NCI-H2029 treated with DMSO at 0.1 percent for 48 hours (cell line): Measurements from ENCODE around the gene GRIP2.

Source experiments
- DNase-seq: peaks from one replicate; lab custom pipeline; 2025; lab: John Stamatoyannopoulos, UW

The GRIP2 gene

GRCh38 chr3:14505803-14506500, 34.2 kb downstream of the GRIP2 start:
- no peak for DNase-seq

GRCh38 chr3:14505001-14505802, 34.9 kb downstream of the GRIP2 start:
- no peak for DNase-seq

GRCh38 chr3:14503706-14504065, 36.5 kb downstream of the GRIP2 start:
- DNase-seq: no peak

- DNase-seq: no peak
Observed at GRCh38 chr3:14503033-14503705, 37.0 kb downstream of the GRIP2 start.

- DNase-seq: no peak
Observed at GRCh38 chr3:14502472-14502871, 37.7 kb downstream of the GRIP2 start.

- no peak for DNase-seq
Observed at GRCh38 chr3:14497321-14497720, 42.8 kb downstream of the GRIP2 start.

- no peak for DNase-seq
Observed at GRCh38 chr3:14496351-14496750, 43.8 kb downstream of the GRIP2 start.

GRCh38 chr3:14494973-14495300, 45.2 kb downstream of the GRIP2 start:
- no peak for DNase-seq

- DNase-seq: no peak
Observed at GRCh38 chr3:14494279-14494972, 45.7 kb downstream of the GRIP2 start.

GRCh38 chr3:14492948-14493881, 46.9 kb downstream of the GRIP2 start:
- DNase-seq: no peak

GRCh38 chr3:14491396-14492190, 48.5 kb downstream of the GRIP2 start:
- no peak for DNase-seq

- DNase-seq: no peak
Observed at GRCh38 chr3:14490831-14491230, 49.3 kb downstream of the GRIP2 start.

- no peak for DNase-seq
Observed at GRCh38 chr3:14490255-14490654, 49.9 kb downstream of the GRIP2 start.

- no peak for DNase-seq
Observed at GRCh38 chr3:14489641-14490040, 50.5 kb downstream of the GRIP2 start.

- DNase-seq: no peak
Observed at GRCh38 chr3:14488286-14489041, 51.7 kb downstream of the GRIP2 start.

GRCh38 chr3:14487821-14488220, 52.3 kb downstream of the GRIP2 start:
- DNase-seq: no peak

- no peak for DNase-seq
Observed at GRCh38 chr3:14487086-14487485, 53.1 kb downstream of the GRIP2 start.

- no peak for DNase-seq
Observed at GRCh38 chr3:14486460-14486859, 53.7 kb downstream of the GRIP2 start.

GRCh38 chr3:14485981-14486380, 54.2 kb downstream of the GRIP2 start:
- DNase-seq: no peak

GRCh38 chr3:14484741-14485140, 55.4 kb downstream of the GRIP2 start:
- DNase-seq: no peak
